Measurements from ENCODE around the gene TMEM87B. TPM values are rescaled to one million over a fixed set of nuclear protein-coding genes. Genes with fewer than 3 reads are reported as not detected.
A peak's percentile ranks its signal among the peaks of the same experiment; 100 is the strongest.
"Not testable (repeated sequence)": the region's sequence is repeated elsewhere in the genome, so short reads cannot be mapped to it uniquely, and the experiment has no call there.

Gene TMEM87B
- total and polyA plus RNA-seq, 7 donors: 1.7 to 6.0 (median 3.2) TPM

DNA sequence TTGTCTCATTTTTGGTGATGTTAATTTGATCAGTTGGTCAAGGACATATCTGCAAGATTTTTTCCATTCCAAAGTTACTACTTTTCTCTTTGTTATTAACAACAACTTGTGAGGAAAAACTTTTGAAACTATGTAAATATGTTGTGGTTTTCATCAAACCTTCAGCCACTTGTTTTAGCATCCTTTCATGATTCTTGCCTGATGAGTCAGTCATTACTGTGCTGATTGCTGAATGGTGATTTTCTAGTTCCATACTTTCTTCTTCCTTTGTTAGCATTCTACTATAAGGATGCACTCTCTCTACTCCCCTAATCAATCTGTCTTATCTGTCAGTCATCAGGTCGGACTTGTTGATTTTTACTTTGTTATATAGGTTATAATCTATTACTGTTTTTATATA lies 10.9 kb downstream of the TMEM87B start:
- 80 to 88% (median 87%) methylated on average over 1 of the region's 1 CpG for WGBS, 3 donors
- Histone ChIP-seq H3K27ac (no peak overlapping the region), H3K4me1 (no peaks in the 10 kb centered on the region), H3K36me3 (ENCODE audit: insufficient read depth in 1 of 2, low read depth in 1 of 2) (peaks cover 0 to 46% of the 10 kb centered on the region in 2 donors), H3K27me3 (ENCODE audit: insufficient read depth in 3 of 3, low read length in 2 of 3) (no peaks in the 10 kb centered on the region), H3K9me3 (no peaks in the 10 kb centered on the region), H3K4me3 (no peak overlapping the region)
- DNase-seq (no peak), ATAC-seq (no peak)
- intact Hi-C loops (cut with DNase I): no loop called here
- TF ChIP-seq, protein P1, sequence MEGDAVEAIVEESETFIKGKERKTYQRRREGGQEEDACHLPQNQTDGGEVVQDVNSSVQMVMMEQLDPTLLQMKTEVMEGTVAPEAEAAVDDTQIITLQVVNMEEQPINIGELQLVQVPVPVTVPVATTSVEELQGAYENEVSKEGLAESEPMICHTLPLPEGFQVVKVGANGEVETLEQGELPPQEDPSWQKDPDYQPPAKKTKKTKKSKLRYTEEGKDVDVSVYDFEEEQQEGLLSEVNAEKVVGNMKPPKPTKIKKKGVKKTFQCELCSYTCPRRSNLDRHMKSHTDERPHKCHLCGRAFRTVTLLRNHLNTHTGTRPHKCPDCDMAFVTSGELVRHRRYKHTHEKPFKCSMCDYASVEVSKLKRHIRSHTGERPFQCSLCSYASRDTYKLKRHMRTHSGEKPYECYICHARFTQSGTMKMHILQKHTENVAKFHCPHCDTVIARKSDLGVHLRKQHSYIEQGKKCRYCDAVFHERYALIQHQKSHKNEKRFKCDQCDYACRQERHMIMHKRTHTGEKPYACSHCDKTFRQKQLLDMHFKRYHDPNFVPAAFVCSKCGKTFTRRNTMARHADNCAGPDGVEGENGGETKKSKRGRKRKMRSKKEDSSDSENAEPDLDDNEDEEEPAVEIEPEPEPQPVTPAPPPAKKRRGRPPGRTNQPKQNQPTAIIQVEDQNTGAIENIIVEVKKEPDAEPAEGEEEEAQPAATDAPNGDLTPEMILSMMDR (IDR thresholded peaks at IDR 0.05): no peak

DNA sequence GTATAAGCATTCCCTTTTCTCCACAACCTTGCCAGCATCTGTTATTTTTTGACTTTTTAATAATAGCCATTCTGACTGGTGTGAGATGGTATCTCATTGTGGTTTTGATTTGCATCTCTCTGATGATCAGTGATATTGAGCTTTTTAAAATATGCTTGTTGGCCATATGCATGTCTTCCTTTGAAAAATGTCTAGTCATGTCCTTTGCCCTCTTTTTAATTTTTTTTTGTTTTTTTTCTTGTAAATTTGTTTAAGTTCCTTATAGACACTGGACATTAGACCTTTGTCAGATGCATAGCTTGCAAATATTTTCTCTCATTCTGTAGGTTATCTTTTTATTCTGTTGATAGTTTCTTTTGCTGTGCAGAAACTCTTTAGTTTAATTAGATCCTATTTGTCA lies 14.7 kb downstream of the TMEM87B start:
- intact Hi-C loops (cut with DNase I); H3K27ac ChIP-seq; H3K27me3 ChIP-seq (ENCODE audit: insufficient read depth in 3 of 3, low read length in 2 of 3); DNase-seq; H3K9me3 ChIP-seq; ATAC-seq; H3K4me1 ChIP-seq; H3K4me3 ChIP-seq: not testable (repeated sequence)
- peaks cover 0 to 35% of the 10 kb centered on the region in 2 donors for H3K36me3 ChIP-seq (ENCODE audit: insufficient read depth in 1 of 2, low read depth in 1 of 2)

DNA sequence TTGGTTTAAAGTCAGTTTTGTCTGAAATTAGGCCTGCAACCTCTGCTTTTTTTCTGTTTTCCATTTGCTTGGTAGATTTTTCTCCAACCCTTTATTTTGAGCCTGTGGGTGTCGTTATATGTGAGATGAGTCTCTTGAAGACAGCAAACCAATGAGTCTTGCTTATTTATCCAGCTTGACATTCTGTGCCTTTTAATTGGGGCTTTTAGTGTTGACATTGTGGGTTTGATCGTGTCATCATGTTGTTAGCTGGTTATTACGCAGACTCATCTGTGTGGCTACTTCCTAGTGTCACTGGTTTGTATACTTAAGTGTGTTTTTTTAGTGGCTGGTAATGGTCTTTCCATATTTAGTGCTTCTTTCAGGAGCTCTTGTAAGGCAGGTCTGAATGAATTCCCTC lies 18.8 kb downstream of the TMEM87B start:
- intact Hi-C loops (cut with DNase I): no loop called here
- no peak overlapping the region for H3K27ac ChIP-seq
- TF ChIP-seq, protein P1 (IDR thresholded peaks at IDR 0.05): no peak
- peaks cover 5% of the 10 kb centered on the region for H3K4me1 ChIP-seq
- H3K9me3 ChIP-seq: no peaks in the 10 kb centered on the region
- no peaks in the 10 kb centered on the region for H3K27me3 ChIP-seq (ENCODE audit: insufficient read depth in 3 of 3, low read length in 2 of 3)
- WGBS, 3 donors: 96 to 98% (median 97%) methylated on average over 3 of the region's 3 CpGs
- ATAC-seq (no peak), DNase-seq (no peak)
- H3K36me3 ChIP-seq (ENCODE audit: insufficient read depth in 1 of 2, low read depth in 1 of 2): peaks cover 0 to 4% of the 10 kb centered on the region in 2 donors
- H3K4me3 ChIP-seq: no peak overlapping the region

DNA sequence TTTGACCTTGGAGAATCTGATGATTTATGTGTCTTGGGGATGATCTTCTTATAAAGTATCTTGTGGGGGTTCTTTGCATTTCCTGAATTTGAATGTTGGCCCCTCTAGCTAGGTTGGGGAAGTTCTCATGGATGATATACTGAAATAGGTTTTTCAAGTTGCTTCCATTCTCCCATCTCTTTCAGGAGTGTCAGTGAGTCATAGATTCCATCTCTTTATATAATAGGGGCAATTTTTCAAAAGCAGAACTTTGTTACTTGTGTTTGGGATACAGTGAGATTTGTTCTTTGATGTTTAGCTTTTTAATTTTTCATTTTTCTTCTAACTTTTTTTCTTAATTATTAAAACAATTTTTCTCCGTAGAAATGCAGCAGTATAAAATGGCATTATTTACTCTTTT lies 19.4 kb downstream of the TMEM87B start:
- H3K4me1 ChIP-seq: peaks cover 5% of the 10 kb centered on the region
- intact Hi-C loops (cut with DNase I): no loop called here
- no peaks in the 10 kb centered on the region for H3K27me3 ChIP-seq (ENCODE audit: insufficient read depth in 3 of 3, low read length in 2 of 3)
- H3K36me3 ChIP-seq (ENCODE audit: insufficient read depth in 1 of 2, low read depth in 1 of 2): peaks cover 0 to 4% of the 10 kb centered on the region in 2 donors
- H3K4me3 ChIP-seq: no peak overlapping the region
- WGBS, 3 donors: 96 to 100% (median 98%) methylated on average over 1 of the region's 1 CpG
- ATAC-seq (no peak), DNase-seq (no peak)
- TF ChIP-seq, protein P1 (IDR thresholded peaks at IDR 0.05): no peak
- H3K9me3 ChIP-seq: no peaks in the 10 kb centered on the region
- no peak overlapping the region for H3K27ac ChIP-seq

DNA sequence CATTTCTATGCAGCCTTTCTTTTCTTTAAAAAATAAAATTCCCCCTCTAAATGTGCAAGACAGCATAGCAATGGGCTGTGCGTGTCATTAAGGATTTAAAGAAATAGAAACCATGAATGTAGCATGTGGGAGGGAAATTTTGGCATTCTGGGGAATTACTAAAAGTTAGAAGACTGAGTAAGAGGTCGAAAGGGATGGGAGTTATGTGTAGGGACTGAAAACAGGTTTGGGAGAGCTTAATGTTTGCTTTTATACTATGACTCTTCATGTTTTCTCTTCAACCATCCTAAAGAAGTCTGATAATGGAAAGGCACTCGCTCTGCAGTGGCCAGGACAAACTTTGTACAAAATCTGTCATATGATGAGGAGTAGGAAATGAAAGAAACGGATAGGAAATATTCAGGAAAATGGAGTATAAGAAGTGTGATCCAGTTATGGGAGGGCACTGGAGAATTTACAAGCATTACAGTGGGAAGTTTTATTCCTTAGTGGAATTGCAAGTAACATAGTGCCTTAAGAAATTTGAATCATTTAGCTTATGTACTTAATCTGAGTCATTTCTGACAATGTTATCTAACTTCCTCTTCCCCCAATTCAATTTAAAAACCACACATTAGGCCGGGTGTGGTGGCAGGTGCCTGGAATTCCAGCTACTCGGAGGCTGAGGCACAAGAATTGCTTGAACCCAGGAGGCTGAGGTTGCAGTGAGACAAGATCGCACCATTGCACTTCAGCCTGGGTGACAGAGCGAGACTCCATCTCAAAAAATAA lies 20.6 kb downstream of the TMEM87B start:
- WGBS, 3 donors: 77 to 82% (median 78%) methylated on average over 8 of the region's 8 CpGs
- TF ChIP-seq, protein P1 (IDR thresholded peaks at IDR 0.05): no peak
- DNase-seq: no peak
- peak overlapping the region; percentile 32 for H3K27ac ChIP-seq
- intact Hi-C loops (cut with DNase I): no loop called here
- no peak overlapping the region for H3K4me3 ChIP-seq
- H3K36me3 ChIP-seq (ENCODE audit: insufficient read depth in 1 of 2, low read depth in 1 of 2): peaks cover 0 to 4% of the 10 kb centered on the region in 2 donors
- ATAC-seq: no peak
- H3K27me3 ChIP-seq (ENCODE audit: insufficient read depth in 3 of 3, low read length in 2 of 3): no peaks in the 10 kb centered on the region
- H3K9me3 ChIP-seq: no peaks in the 10 kb centered on the region
- H3K4me1 ChIP-seq: peaks cover 5% of the 10 kb centered on the region
